AG09309 (cell line): Measurements from ENCODE around the gene EPHX1.
"Not testable (repeated sequence)": the region's sequence is repeated elsewhere in the genome, so short reads cannot be mapped to it uniquely, and the experiment has no call there.

Experiments used
- DNase-seq: peaks from one replicate; pipeline ENCODE4 v3.0.0-alpha.2; 2010; ENCODE audit warnings: low read depth
- H3K4me3 ChIP-seq: 2 replicates; pipeline ENCODE4 v1.5.1; 2011; ENCODE audit warnings: mild to moderate bottlenecking, low read depth, low read length, moderate library complexity; ENCODE audit not compliant: control insufficient read depth
- CTCF ChIP-seq: IDR thresholded peaks from 2 replicates; pipeline ENCODE4 v1.5.1; 2011; ENCODE audit warnings: mild to moderate bottlenecking, low read depth, low read length, inconsistent platforms; ENCODE audit not compliant: insufficient read depth, control insufficient read depth; ENCODE audit errors: missing control alignments

EPHX1 gene

DNA sequence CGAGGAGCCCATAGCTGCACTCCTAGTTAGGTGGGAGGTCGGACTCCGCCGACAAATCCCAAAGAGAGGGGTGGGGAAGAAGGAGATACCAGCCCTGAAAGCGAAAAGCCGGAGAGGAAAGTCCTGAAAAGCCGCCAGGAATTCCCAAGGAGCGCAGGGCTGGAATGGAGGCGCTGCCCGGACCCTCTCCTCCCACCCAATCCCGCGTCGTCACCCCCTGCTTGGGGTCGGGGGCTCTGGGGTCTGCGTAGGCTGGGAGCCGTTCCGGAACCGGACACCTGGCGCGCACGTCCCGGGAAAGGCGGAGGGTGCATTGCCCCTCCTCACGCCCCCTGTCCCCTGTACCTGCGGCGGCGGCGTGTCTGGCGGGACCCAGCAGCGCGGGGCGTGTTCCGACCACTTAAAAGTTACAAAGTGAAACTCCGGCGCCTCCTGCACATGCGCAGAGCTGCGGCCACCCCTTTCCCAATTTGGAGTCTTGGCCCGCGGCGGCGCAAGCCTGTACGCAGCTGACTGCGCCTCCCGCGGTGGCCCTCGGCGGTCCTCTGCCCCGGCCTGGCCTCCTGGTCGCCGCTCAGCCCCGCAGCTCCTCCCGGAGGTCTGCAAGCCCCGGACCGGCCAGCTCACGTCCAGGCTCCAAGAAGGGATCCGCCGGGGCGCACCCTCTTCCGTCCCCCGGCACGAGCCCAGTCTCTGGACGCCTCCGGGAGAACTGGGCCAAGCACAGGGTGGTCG is 72.2 kb downstream of the EPHX1 start, which contains the start of gene TMEM63A:
Gene TMEM63A (minus strand): TSS at position 422 of the 735 bp plus-strand sequence. CDS start 4,800 bp downstream, outside the sequence.
- peak; percentile 20 for TF ChIP-seq CTCF
- no peak for DNase-seq
- H3K4me3 ChIP-seq = peak within 1 kb of the TSS; percentile 94

GRCh38 chr1:225882694-225883615 is 73.0 kb downstream of the EPHX1 start:
- no peak for TF ChIP-seq CTCF
- peak overlapping the region; percentile 94 for H3K4me3 ChIP-seq
- DNase-seq = no peak

- no peak overlapping the region for H3K4me3 ChIP-seq
- no peak for TF ChIP-seq CTCF
These were observed 73.8 kb downstream of the EPHX1 start for GRCh38 chr1:225883616-225884265.

DNA sequence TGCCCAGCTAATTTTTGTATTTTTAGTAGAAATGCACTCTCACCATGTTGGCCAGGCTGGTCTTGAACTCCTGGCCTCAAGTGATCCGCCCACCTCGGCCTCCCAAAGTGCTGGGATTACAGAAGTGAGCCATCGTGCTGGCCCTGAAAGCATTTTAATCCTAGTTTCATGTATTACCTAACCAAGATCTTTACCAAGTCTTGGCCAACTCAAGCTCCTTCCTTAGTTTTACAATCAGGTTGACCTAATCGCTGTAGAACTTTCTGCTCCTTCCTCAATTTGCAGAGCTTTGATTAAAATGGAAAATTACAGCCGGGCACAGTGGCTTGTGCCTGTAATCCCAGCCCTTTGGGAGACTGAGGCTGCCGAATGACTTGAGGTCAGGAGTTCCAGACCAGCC is 75.4 kb downstream of the EPHX1 start:
- no peak for TF ChIP-seq CTCF
- DNase-seq = no peak
- H3K4me3 ChIP-seq = no peak overlapping the region

More at GRCh38 chr1:225883616-225884265, 73.8 kb downstream of the EPHX1 start:
- no peak for DNase-seq

GRCh38 chr1:225886159-225887029 is 76.5 kb downstream of the EPHX1 start:
- TF ChIP-seq CTCF = no peak
- no peak overlapping the region for H3K4me3 ChIP-seq
- DNase-seq = no peak

- TF ChIP-seq CTCF = no peak
- no peak overlapping the region for H3K4me3 ChIP-seq
- DNase-seq = no peak
These were observed 77.0 kb downstream of the EPHX1 start for GRCh38 chr1:225887030-225887314.

DNA sequence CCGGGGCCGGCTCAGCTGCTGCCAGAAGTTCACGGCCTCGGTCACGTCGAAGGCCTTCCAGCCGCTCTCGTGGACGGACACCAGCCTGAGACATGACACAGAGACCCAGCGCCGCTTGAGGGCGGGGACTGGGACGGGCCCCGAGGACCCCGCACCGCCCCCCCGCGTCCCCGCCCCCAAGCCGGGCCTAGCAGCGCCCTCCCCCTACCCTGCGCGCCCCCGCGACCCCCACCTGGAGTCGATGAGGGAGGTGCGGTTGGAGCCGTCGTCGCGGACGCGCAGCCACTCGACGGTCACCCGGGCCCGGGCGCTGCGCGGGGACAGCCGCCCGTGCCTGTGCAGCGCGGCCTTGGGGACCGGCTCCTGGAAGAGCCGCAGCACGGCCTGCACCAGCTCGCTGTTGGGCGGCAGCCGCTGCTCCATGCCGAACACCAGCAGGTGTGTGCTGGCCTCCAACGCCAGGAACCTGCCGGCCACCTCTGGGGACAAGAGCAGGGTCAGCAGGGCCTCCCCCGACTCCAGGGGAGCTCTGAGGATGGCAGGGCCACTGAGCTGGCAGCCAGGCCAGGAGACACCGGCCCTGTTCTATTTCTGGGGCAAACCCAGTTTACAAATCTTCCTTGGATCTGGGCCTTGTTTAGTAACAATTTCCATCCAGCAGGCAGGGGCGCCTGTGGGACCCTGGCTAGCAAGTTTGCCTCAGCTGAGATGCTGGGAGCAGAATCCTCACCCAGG is 77.8 kb downstream of the EPHX1 start:
- H3K4me3 ChIP-seq, DNase-seq: not testable (repeated sequence)
